NCI-H2196 treated with DMSO at 0.1 percent for 48 hours (cell line): ENCODE measurements around the gene INTS6.

Experiments
- DNase-seq: peaks from one replicate; lab custom pipeline; 2025; ENCODE audit not compliant: unreplicated experiment; lab: John Stamatoyannopoulos, UW

Gene INTS6

GRCh38 chr13:51322826-51323225 is 130.0 kb downstream of the INTS6 start:
- DNase-seq = no peak

GRCh38 chr13:51321836-51322235 is 131.0 kb downstream of the INTS6 start:
- no peak for DNase-seq

- no peak for DNase-seq
These were observed 134.0 kb downstream of the INTS6 start for GRCh38 chr13:51318876-51319275.

- DNase-seq = no peak
These were observed 134.8 kb downstream of the INTS6 start for GRCh38 chr13:51318015-51318414.

GRCh38 chr13:51317262-51317661 is 135.6 kb downstream of the INTS6 start:
- no peak for DNase-seq

- DNase-seq = no peak
These were observed 139.2 kb downstream of the INTS6 start for GRCh38 chr13:51313619-51314018.

- DNase-seq = no peak
These were observed 140.8 kb downstream of the INTS6 start for GRCh38 chr13:51311957-51312520.
